Measurements from ENCODE around the gene ABCB9. TPM values are rescaled to one million over a fixed set of nuclear protein-coding genes. Genes with fewer than 3 reads are reported as not detected.

The ABCB9 gene
- total RNA-seq, 1 experiment from 2014 or later = 4.6 TPM

- no peak overlapping the region for H3K4me3 Mint-ChIP-seq
- Histone ChIP-seq H3K4me1 (ENCODE audit: insufficient read depth, low read length) (no peaks in the 10 kb centered on the region), H4K5ac (ENCODE audit: insufficient read length, low read depth, low read length) (no peak overlapping the region), H3K56ac (ENCODE audit: insufficient read length, low read depth, low read length) (no peak overlapping the region), H3K4me2 (ENCODE audit: insufficient read depth, insufficient read length, low read length) (no peak overlapping the region), H2BK120ac (ENCODE audit: low read depth, low read length, poor library complexity, severe bottlenecking) (no peak overlapping the region), H2BK15ac (ENCODE audit: low read depth, low read length) (no peak overlapping the region), H3K4ac (ENCODE audit: low read depth, low read length) (no peak overlapping the region), H3K18ac (ENCODE audit: insufficient read length, low read depth, low read length) (no peak overlapping the region), H3K79me2 (ENCODE audit: insufficient read depth, low read length) (no peaks in the 10 kb centered on the region), H3K23me2 (ENCODE audit: insufficient read length, low read depth, low read length, poor library complexity, severe bottlenecking) (no peaks in the 10 kb centered on the region), H2BK5ac (ENCODE audit: insufficient read length, low read length) (no peak overlapping the region), H4K8ac (replicated peaks; ENCODE audit: insufficient read length, low read depth, low read length) (no peak overlapping the region), H2AFZ (ENCODE audit: low read length) (no peak overlapping the region), H3T11ph (ENCODE audit: low read length) (no peak overlapping the region), H3K14ac (ENCODE audit: insufficient read depth, low read length) (no peak overlapping the region), H3K79me1 (ENCODE audit: insufficient read depth, low read depth, low read length, poor library complexity, severe bottlenecking) (no peaks in the 10 kb centered on the region), H2BK12ac (ENCODE audit: insufficient read length, low read depth, low read length) (no peak overlapping the region), H3K9me3 (ENCODE audit: control insufficient read depth, low read depth, low read length) (no peaks in the 10 kb centered on the region), H4K20me1 (ENCODE audit: control insufficient read depth, insufficient read depth, insufficient read length) (no peaks in the 10 kb centered on the region), H2BK20ac (ENCODE audit: low read depth, low read length, poor library complexity, severe bottlenecking) (no peak overlapping the region), H4K91ac (ENCODE audit: insufficient read length, low read depth, low read length) (no peak overlapping the region), H3K23ac (ENCODE audit: insufficient read length, low read depth, low read length) (no peak overlapping the region), H2AK5ac (ENCODE audit: insufficient read length, low read length) (no peak overlapping the region), H3K27ac (ENCODE audit: insufficient read length, low read depth, low read length) (no peak overlapping the region), H3K9ac (ENCODE audit: extremely low read depth, insufficient read length, low read length) (no peak overlapping the region), H3K27me3 (ENCODE audit: insufficient read depth, low read length) (no peaks in the 10 kb centered on the region)
- H3K36me3 Mint-ChIP-seq (ENCODE audit: insufficient read depth in 1 of 3, low read depth in 3 of 3) = no peaks in the 10 kb centered on the region
- H3K4me1 Mint-ChIP-seq = 0 out of 4 replicates have a peak, but pooled peaks cover 0 to 5% of the 10 kb centered on the region in 2 experiments
- WGBS (ENCODE audit: extremely low coverage, insufficient read length, low lambda C conversion rate) = no CpG with 5 or more reads among the region's 13 CpGs
- DNase-seq = no peak
- H3K27ac Mint-ChIP-seq = no peak overlapping the region
- no peaks in the 10 kb centered on the region for H3K9me3 Mint-ChIP-seq
- H3K27me3 Mint-ChIP-seq (ENCODE audit: low read depth) = no peaks in the 10 kb centered on the region; the same call in none of the 2 replicates
- no peak for TF ChIP-seq CTCF (conservative IDR thresholded peaks at IDR 0.05)
These were observed 28.7 kb upstream of the ABCB9 start for GRCh38 chr12:122994781-122995502.
